Hepatocyte (in vitro differentiated cells): ENCODE data around the gene CDK13.
"Not testable (repeated sequence)": the region's sequence is repeated elsewhere in the genome, so short reads cannot be mapped to it uniquely, and the experiment has no call there.

Experiments
- EZH2phosphoT487 ChIP-seq: fragments of 200-600 bp; sonication (generic); IDR thresholded peaks from one replicate; pipeline ENCODE4 v1.6.1; 2018; ENCODE audit warnings: antibody characterized with exemption, mild to moderate bottlenecking, low read depth, moderate library complexity; ENCODE audit not compliant: unreplicated experiment, severe bottlenecking
- TF ChIP-seq, protein P1 (sequence below): fragments of 200-600 bp; sonication (generic); IDR thresholded peaks from 2 replicates; pipeline ENCODE4 v1.5.1; 2016; ENCODE audit warnings: antibody characterized with exemption, mild to moderate bottlenecking; ENCODE audit not compliant: poor library complexity

DNA sequence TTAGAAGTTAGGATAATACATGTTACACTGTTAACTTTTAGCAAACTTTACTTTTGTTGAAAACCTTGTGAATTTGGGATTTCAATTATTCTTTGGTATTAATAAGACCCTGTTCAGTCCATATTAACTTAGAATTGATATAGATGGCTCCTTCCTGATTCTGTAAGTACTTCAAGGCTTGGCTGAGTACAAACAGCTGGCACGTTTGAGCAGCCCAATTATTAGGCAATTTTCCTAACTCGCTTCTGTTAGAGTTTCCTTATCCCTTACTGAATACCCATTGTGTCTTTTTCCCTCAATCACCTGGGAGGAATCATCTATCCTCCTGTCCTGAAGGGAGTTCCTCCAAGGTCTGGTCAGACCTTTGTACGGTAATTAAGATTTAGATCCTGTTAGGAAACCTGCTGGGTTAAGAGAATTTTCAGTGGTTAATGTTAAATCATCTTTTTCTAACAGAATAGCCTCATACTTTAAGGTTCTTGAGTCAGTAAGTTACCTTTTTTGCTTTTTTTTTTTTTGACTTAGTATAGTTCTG, 195.6 kb downstream of the CDK13 start:
- TF ChIP-seq, protein P1, sequence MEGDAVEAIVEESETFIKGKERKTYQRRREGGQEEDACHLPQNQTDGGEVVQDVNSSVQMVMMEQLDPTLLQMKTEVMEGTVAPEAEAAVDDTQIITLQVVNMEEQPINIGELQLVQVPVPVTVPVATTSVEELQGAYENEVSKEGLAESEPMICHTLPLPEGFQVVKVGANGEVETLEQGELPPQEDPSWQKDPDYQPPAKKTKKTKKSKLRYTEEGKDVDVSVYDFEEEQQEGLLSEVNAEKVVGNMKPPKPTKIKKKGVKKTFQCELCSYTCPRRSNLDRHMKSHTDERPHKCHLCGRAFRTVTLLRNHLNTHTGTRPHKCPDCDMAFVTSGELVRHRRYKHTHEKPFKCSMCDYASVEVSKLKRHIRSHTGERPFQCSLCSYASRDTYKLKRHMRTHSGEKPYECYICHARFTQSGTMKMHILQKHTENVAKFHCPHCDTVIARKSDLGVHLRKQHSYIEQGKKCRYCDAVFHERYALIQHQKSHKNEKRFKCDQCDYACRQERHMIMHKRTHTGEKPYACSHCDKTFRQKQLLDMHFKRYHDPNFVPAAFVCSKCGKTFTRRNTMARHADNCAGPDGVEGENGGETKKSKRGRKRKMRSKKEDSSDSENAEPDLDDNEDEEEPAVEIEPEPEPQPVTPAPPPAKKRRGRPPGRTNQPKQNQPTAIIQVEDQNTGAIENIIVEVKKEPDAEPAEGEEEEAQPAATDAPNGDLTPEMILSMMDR, result not testable (repeated sequence)
- TF ChIP-seq EZH2phosphoT487, result not testable (repeated sequence)
